ENCODE measurements around the gene YWHAG. TPM values are rescaled to one million over a fixed set of nuclear protein-coding genes. Genes with fewer than 3 reads are reported as not detected.

The YWHAG gene
- total RNA-seq, 1 donor from 2014 or later = 151 TPM

- Mint-ChIP-seq H3K36me3 (ENCODE audit: unreplicated experiment) (peaks cover 63% of the 10 kb centered on the region), H3K4me1 (ENCODE audit: unreplicated experiment) (peaks cover 41% of the 10 kb centered on the region), H3K9me3 (ENCODE audit: unreplicated experiment) (no peaks in the 10 kb centered on the region), H3K27ac (ENCODE audit: unreplicated experiment) (peak overlapping the region; percentile 74), H3K27me3 (ENCODE audit: unreplicated experiment) (no peaks in the 10 kb centered on the region), H3K4me3 (ENCODE audit: unreplicated experiment) (no peak overlapping the region)
- no peak for DNase-seq (ENCODE audit: extremely low spot score, unreplicated experiment)
- no peak for TF ChIP-seq CTCF (IDR thresholded peaks at IDR 0.05)
Observed at GRCh38 chr7:76346778-76347177, 12.0 kb downstream of the YWHAG start.

GRCh38 chr7:76346097-76346496 is 12.7 kb downstream of the YWHAG start:
- Mint-ChIP-seq H3K27me3 (ENCODE audit: unreplicated experiment) (no peaks in the 10 kb centered on the region), H3K36me3 (ENCODE audit: unreplicated experiment) (peaks cover 57% of the 10 kb centered on the region), H3K9me3 (ENCODE audit: unreplicated experiment) (no peaks in the 10 kb centered on the region), H3K4me1 (ENCODE audit: unreplicated experiment) (peaks cover 43% of the 10 kb centered on the region), H3K4me3 (ENCODE audit: unreplicated experiment) (no peak overlapping the region), H3K27ac (ENCODE audit: unreplicated experiment) (peak overlapping the region; percentile 74)
- no peak for DNase-seq (ENCODE audit: extremely low spot score, unreplicated experiment)
- no peak for TF ChIP-seq CTCF (IDR thresholded peaks at IDR 0.05)

GRCh38 chr7:76343931-76344321 is 14.9 kb downstream of the YWHAG start:
- Mint-ChIP-seq H3K27me3 (ENCODE audit: unreplicated experiment) (no peaks in the 10 kb centered on the region), H3K9me3 (ENCODE audit: unreplicated experiment) (no peaks in the 10 kb centered on the region), H3K4me1 (ENCODE audit: unreplicated experiment) (peaks cover 56% of the 10 kb centered on the region), H3K36me3 (ENCODE audit: unreplicated experiment) (peaks cover 46% of the 10 kb centered on the region), H3K4me3 (ENCODE audit: unreplicated experiment) (no peak overlapping the region), H3K27ac (ENCODE audit: unreplicated experiment) (no peak overlapping the region)
- no peak for TF ChIP-seq CTCF (IDR thresholded peaks at IDR 0.05)
- no peak for DNase-seq (ENCODE audit: extremely low spot score, unreplicated experiment)

GRCh38 chr7:76343294-76343930 is 15.4 kb downstream of the YWHAG start:
- Mint-ChIP-seq H3K27ac (ENCODE audit: unreplicated experiment) (peak overlapping the region; percentile 56), H3K4me1 (ENCODE audit: unreplicated experiment) (peaks cover 59% of the 10 kb centered on the region), H3K4me3 (ENCODE audit: unreplicated experiment) (no peak overlapping the region), H3K36me3 (ENCODE audit: unreplicated experiment) (peaks cover 47% of the 10 kb centered on the region), H3K27me3 (ENCODE audit: unreplicated experiment) (no peaks in the 10 kb centered on the region), H3K9me3 (ENCODE audit: unreplicated experiment) (no peaks in the 10 kb centered on the region)
- TF ChIP-seq CTCF (IDR thresholded peaks at IDR 0.05) = no peak
- DNase-seq (ENCODE audit: extremely low spot score, unreplicated experiment) = no peak

- peaks cover 63% of the 10 kb centered on the region for H3K4me1 Mint-ChIP-seq (ENCODE audit: unreplicated experiment)
- TF ChIP-seq CTCF (IDR thresholded peaks at IDR 0.05) = no peak
- H3K27me3 Mint-ChIP-seq (ENCODE audit: unreplicated experiment) = no peaks in the 10 kb centered on the region
- no peak overlapping the region for H3K4me3 Mint-ChIP-seq (ENCODE audit: unreplicated experiment)
- H3K27ac Mint-ChIP-seq (ENCODE audit: unreplicated experiment) = peak overlapping the region; percentile 88
- no peak for DNase-seq (ENCODE audit: extremely low spot score, unreplicated experiment)
- H3K36me3 Mint-ChIP-seq (ENCODE audit: unreplicated experiment) = peaks cover 42% of the 10 kb centered on the region
- no peaks in the 10 kb centered on the region for H3K9me3 Mint-ChIP-seq (ENCODE audit: unreplicated experiment)
Observed at GRCh38 chr7:76342222-76342621, 16.6 kb downstream of the YWHAG start.

Measured in osteocyte (in vitro differentiated cells).